IMR-90 (cell line): ENCODE measurements around the gene CAMTA1. TPM values are rescaled to one million over a fixed set of nuclear protein-coding genes. Genes with fewer than 3 reads are reported as not detected.

Experiments used
- ATAC-seq: fragments of 200-7000 bp; cut with Tn5 transposase; 2 replicates; pipeline ENCODE4 v1.9.1; 2020; ENCODE audit warnings: low read depth, mild to moderate bottlenecking, moderate library complexity
- BruUV-seq: library from RNA; stranded (reverse); fragments of 400-500 nt; replicated peaks from 2 replicates; lab custom pipeline; 2021; lab: Mats Ljungman, UMichigan
- CTCF ChIA-PET: fragments of 300-600 bp; formaldehyde crosslinking; extraction: SDS; loops from one replicate; lab custom pipeline; 2021; ENCODE audit warnings: antibody characterized with exemption; lab: Yijun Ruan, JAX
- POLR2A ChIA-PET: fragments of 300-600 bp; sonication (Branson Sonifier 250); formaldehyde crosslinking; loops from one replicate; lab custom pipeline; 2022; ENCODE audit warnings: antibody characterized with exemption; ENCODE audit not compliant: unreplicated experiment; lab: Charles Lee
- DNase-seq: peaks from one replicate; pipeline ENCODE4 v3.0.0; 2013
- H2AFZ ChIP-seq: replicated peaks from 2 replicates; pipeline ENCODE3; 2013; ENCODE audit warnings: low read length, mild to moderate bottlenecking; ENCODE audit not compliant: poor library complexity
- H2AK5ac ChIP-seq: 2 replicates; pipeline ENCODE4 v1.6.1; 2013; ENCODE audit warnings: low read depth, low read length, inconsistent platforms
- H2AK9ac ChIP-seq: replicated peaks from 2 replicates; pipeline ENCODE3; 2013; ENCODE audit warnings: mild to moderate bottlenecking, low read depth, low read length, moderate library complexity; ENCODE audit not compliant: poor library complexity
- H2BK120ac ChIP-seq: 2 replicates; pipeline ENCODE4 v1.6.1; 2013; ENCODE audit warnings: low read depth, low read length, inconsistent platforms
- H2BK15ac ChIP-seq: 3 replicates; pipeline ENCODE4 v1.6.1; 2013; ENCODE audit warnings: low read depth, low read length, inconsistent platforms
- H2BK20ac ChIP-seq: 2 replicates; pipeline ENCODE4 v1.6.1; 2013; ENCODE audit warnings: low read depth, mild to moderate bottlenecking, inconsistent platforms, low read length, moderate library complexity
- H2BK5ac ChIP-seq: 2 replicates; pipeline ENCODE4 v1.6.1; 2013; ENCODE audit warnings: mild to moderate bottlenecking, low read depth, low read length, inconsistent platforms; ENCODE audit not compliant: poor library complexity, severe bottlenecking
- H3K14ac ChIP-seq: replicated peaks from 2 replicates; pipeline ENCODE4 v1.6.1; 2013; ENCODE audit warnings: low read depth, low read length, inconsistent platforms
- H3K18ac ChIP-seq: 2 replicates; pipeline ENCODE4 v1.6.1; 2013; ENCODE audit warnings: low read depth, low read length, control low read depth
- H3K23ac ChIP-seq: 2 replicates; pipeline ENCODE4 v1.6.1; 2013; ENCODE audit warnings: low read depth, low read length, inconsistent platforms
- H3K27ac ChIP-seq: 2 replicates; pipeline ENCODE4 v1.5.1; 2013; ENCODE audit warnings: mild to moderate bottlenecking, control low read depth, low read length; ENCODE audit not compliant: insufficient read depth
- H3K27me3 ChIP-seq: 2 replicates; pipeline ENCODE4 v1.6.1; 2013; ENCODE audit warnings: low read length; ENCODE audit not compliant: control insufficient read depth, insufficient read depth
- H3K36me3 ChIP-seq: 2 replicates; pipeline ENCODE4 v1.6.1; 2013; ENCODE audit warnings: low read length, mixed read lengths; ENCODE audit not compliant: control insufficient read depth, insufficient read depth
- H3K4ac ChIP-seq: 2 replicates; pipeline ENCODE4 v1.6.1; 2013; ENCODE audit warnings: low read depth, low read length, inconsistent platforms
- H3K4me1 ChIP-seq: 2 replicates; pipeline ENCODE4 v1.6.1; 2013; ENCODE audit warnings: low read length, mixed read lengths; ENCODE audit not compliant: control insufficient read depth, insufficient read depth
- H3K4me2 ChIP-seq: 2 replicates; pipeline ENCODE4 v1.6.1; 2013; ENCODE audit warnings: low read depth, mild to moderate bottlenecking, control low read depth, low read length, moderate library complexity
- H3K4me3 ChIP-seq: 2 replicates; pipeline ENCODE4 v1.5.1; 2013; ENCODE audit warnings: low read depth, mild to moderate bottlenecking, control low read depth, low read length, moderate library complexity; ENCODE audit not compliant: insufficient read depth
- H3K56ac ChIP-seq: 2 replicates; pipeline ENCODE4 v1.6.1; 2013; ENCODE audit warnings: low read length, inconsistent platforms; ENCODE audit not compliant: insufficient read depth; ENCODE audit errors: extremely low read depth
- H3K79me1 ChIP-seq, 2 experiments: 2 replicates each; pipeline ENCODE4 v1.6.1; 2013; ENCODE audit warnings: low read length in 2 of 2, inconsistent platforms in 1 of 2, low read depth in 1 of 2
- H3K9ac ChIP-seq: 2 replicates; pipeline ENCODE4 v1.6.1; 2013; ENCODE audit warnings: low read depth, low read length, control low read depth
- H3K9me1 ChIP-seq: 2 replicates; pipeline ENCODE4 v1.6.1; 2013; ENCODE audit warnings: low read length, inconsistent platforms; ENCODE audit not compliant: insufficient read depth
- H3K9me3 ChIP-seq: 2 replicates; pipeline ENCODE4 v1.6.1; 2013; ENCODE audit warnings: low read length; ENCODE audit not compliant: control insufficient read depth, insufficient read depth
- H4K20me1 ChIP-seq: 2 replicates; pipeline ENCODE4 v1.6.1; 2013; ENCODE audit warnings: low read length, inconsistent platforms; ENCODE audit not compliant: insufficient read depth
- H4K5ac ChIP-seq: 2 replicates; pipeline ENCODE4 v1.6.1; 2013; ENCODE audit warnings: mild to moderate bottlenecking, low read depth, low read length, control low read depth
- H4K8ac ChIP-seq, 2 experiments: 2 replicates each; pipeline ENCODE4 v1.6.1; 2013; ENCODE audit warnings: low read depth in 2 of 2, low read length in 2 of 2, control low read depth in 1 of 2, inconsistent platforms in 1 of 2
- H4K91ac ChIP-seq: 2 replicates; pipeline ENCODE4 v1.6.1; 2013; ENCODE audit warnings: low read depth, low read length, inconsistent platforms; ENCODE audit not compliant: insufficient read depth
- BHLHE40 ChIP-seq: fragments of 150-350 bp; IDR thresholded peaks from 2 replicates; pipeline ENCODE4 v1.6.1; 2016; ENCODE audit warnings: mild to moderate bottlenecking, low read depth, low read length
- CEBPB ChIP-seq: IDR thresholded peaks from 2 replicates; pipeline ENCODE4 v1.6.1; 2012; ENCODE audit warnings: low read depth, low read length, improper control_type of control experiment
- MAZ ChIP-seq: IDR thresholded peaks from 2 replicates; pipeline ENCODE4 v1.6.1; 2012; ENCODE audit warnings: low read depth, mild to moderate bottlenecking, low read length, improper control_type of control experiment, moderate library complexity, borderline replicate concordance
- MXI1 ChIP-seq: IDR thresholded peaks from 2 replicates; pipeline ENCODE4 v1.6.1; 2012; ENCODE audit warnings: low read depth, mild to moderate bottlenecking, low read length, moderate library complexity, borderline replicate concordance
- NFE2L2 ChIP-seq: fragments of 150-350 bp; IDR thresholded peaks from 2 replicates; pipeline ENCODE4 v1.6.1; 2016; ENCODE audit warnings: low read depth, mild to moderate bottlenecking, low read length
- RAD21 ChIP-seq: IDR thresholded peaks from 2 replicates; pipeline ENCODE4 v1.6.1; 2012; ENCODE audit warnings: low read length, improper control_type of control experiment
- RCOR1 ChIP-seq: IDR thresholded peaks from 2 replicates; pipeline ENCODE4 v1.6.1; 2012; ENCODE audit warnings: mild to moderate bottlenecking, low read length, improper control_type of control experiment; ENCODE audit not compliant: insufficient replicate concordance
- RFX5 ChIP-seq: IDR thresholded peaks from 2 replicates; pipeline ENCODE4 v1.8.0; 2012; ENCODE audit warnings: low read depth, mild to moderate bottlenecking, low read length, moderate library complexity
- WGBS, 2 experiments: methylation state at CpG; one replicate each; pipeline versions ENCODE4 v1.1.5 to v1.1.7; 2013; ENCODE audit warnings: missing lambda C conversion rate in 2 of 2; ENCODE audit not compliant: insufficient read length in 1 of 2; ENCODE audit errors: extremely low coverage in 2 of 2; 5-methylcytosine and 5-hydroxymethylcytosine counted together
- dilution Hi-C: fragments of 300-500 bp; cut with HindIII; formaldehyde crosslinking; loops from one replicate; pipeline ENCODE4 v1.14.3; 2018; ENCODE audit warnings: low sequenced_read_pairs; ENCODE audit not compliant: unreplicated experiment
- in situ Hi-C: fragments of 300-500 bp; cut with MboI; formaldehyde crosslinking; loops from 3 replicates; pipeline ENCODE4 v1.14.3; 2019; ENCODE audit warnings: low sequenced_read_pairs, inconsistent platforms, mixed read lengths
- intact Hi-C: fragments of 100-400 bp; cut with micrococcal nuclease; formaldehyde crosslinking; loops from 2 replicates; pipeline ENCODE4 v1.10.0; 2022
- polyA plus RNA-seq, 3 experiments: library from polyadenylated mRNA; depleted of rRNA; stranded (reverse); fragments of >200 nt; gene quantifications; 2 replicates each; pipeline ENCODE4 v1.2.3, GENCODE V29; 2012; ENCODE audit warnings: low replicate concordance in 1 of 3
- total RNA-seq: library from RNA; depleted of rRNA; stranded (reverse); fragments of >200 nt; gene quantifications from 2 replicates; pipeline ENCODE4 v1.2.3, GENCODE V29; 2012
- TF ChIP-seq, protein P1 (sequence below): fragments of 150-350 bp; IDR thresholded peaks from 2 replicates; pipeline ENCODE4 v1.6.1; 2016; ENCODE audit warnings: low read depth, mild to moderate bottlenecking, low read length, moderate library complexity, borderline replicate concordance
- TF ChIP-seq, protein P2 (sequence below): conservative IDR thresholded peaks from 2 replicates; pipeline ENCODE4 v1.5.1; 2012; ENCODE audit warnings: mild to moderate bottlenecking, low read depth, low read length, improper control_type of control experiment

Gene CAMTA1
- total and polyA plus RNA-seq, 2 of the 4 experiments (the other 2 are of a cell fraction) = 35.5 to 74.3 TPM

DNA sequence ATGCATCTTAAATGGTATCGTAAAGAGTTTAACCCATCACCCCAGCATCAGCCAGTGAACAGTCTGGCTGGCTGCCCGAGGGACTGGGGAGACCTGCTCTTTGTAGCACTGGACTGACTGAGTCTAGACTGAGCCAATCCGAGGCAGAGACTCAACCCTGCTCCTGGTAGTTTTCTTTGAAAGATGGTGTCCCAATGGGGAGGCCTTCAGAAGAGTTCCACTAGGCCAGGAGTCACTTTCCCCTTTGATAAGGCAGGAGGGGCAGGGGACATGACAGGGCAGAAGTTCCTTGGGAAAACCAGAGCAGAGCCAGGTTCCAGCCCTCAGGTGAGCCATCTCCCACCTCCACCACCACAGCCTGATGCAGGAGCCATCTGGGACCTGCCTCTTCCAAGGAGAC, 203.5 kb downstream of the CAMTA1 start:
- 20% methylated on average over 1 of the region's 3 CpGs; no CpG with 5 or more reads in 1 of the 2 experiments for WGBS, 2 experiments

More for the DNA sequence above, 203.5 kb downstream of the CAMTA1 start:
- Histone ChIP-seq H3K4me1 (no peaks in the 10 kb centered on the region), H3K9ac (no peak overlapping the region), H2BK120ac (no peak overlapping the region), H2AFZ (no peak overlapping the region), H3K4me3 (no peak overlapping the region), H3K4me2 (no peak overlapping the region), H3K4ac (no peak overlapping the region), H2BK20ac (no peak overlapping the region), H3K14ac (no peak overlapping the region), H4K8ac (no peak overlapping the region), H3K23ac (no peak overlapping the region), H3K36me3 (no peaks in the 10 kb centered on the region), H3K27ac (no peak overlapping the region), H4K20me1 (no peaks in the 10 kb centered on the region), H4K91ac (no peak overlapping the region), H3K9me3 (peaks cover 6% of the 10 kb centered on the region; the same call in 1 of the 2 replicates), H3K56ac (no peak overlapping the region), H2BK15ac (no peak overlapping the region), H3K27me3 (peaks cover 21% of the 10 kb centered on the region), H3K79me1 (no peaks in the 10 kb centered on the region), H2AK5ac (no peak overlapping the region), H3K9me1 (no peaks in the 10 kb centered on the region), H2AK9ac (no peak overlapping the region), H3K18ac (no peak overlapping the region), H4K5ac (no peak overlapping the region), H2BK5ac (no peak overlapping the region)
- dilution Hi-C loops = no loop called here
- in situ Hi-C loops = no loop called here
- BruUV-seq = no TSS peak
- TF ChIP-seq RCOR1 (no peak), BHLHE40 (no peak), CEBPB (no peak), MXI1 (no peak), RFX5 (no peak), NFE2L2 (no peak), RAD21 (no peak), MAZ (no peak)
- TF ChIP-seq, protein P1, sequence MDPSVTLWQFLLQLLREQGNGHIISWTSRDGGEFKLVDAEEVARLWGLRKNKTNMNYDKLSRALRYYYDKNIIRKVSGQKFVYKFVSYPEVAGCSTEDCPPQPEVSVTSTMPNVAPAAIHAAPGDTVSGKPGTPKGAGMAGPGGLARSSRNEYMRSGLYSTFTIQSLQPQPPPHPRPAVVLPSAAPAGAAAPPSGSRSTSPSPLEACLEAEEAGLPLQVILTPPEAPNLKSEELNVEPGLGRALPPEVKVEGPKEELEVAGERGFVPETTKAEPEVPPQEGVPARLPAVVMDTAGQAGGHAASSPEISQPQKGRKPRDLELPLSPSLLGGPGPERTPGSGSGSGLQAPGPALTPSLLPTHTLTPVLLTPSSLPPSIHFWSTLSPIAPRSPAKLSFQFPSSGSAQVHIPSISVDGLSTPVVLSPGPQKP = no peak
- TF ChIP-seq, protein P2, sequence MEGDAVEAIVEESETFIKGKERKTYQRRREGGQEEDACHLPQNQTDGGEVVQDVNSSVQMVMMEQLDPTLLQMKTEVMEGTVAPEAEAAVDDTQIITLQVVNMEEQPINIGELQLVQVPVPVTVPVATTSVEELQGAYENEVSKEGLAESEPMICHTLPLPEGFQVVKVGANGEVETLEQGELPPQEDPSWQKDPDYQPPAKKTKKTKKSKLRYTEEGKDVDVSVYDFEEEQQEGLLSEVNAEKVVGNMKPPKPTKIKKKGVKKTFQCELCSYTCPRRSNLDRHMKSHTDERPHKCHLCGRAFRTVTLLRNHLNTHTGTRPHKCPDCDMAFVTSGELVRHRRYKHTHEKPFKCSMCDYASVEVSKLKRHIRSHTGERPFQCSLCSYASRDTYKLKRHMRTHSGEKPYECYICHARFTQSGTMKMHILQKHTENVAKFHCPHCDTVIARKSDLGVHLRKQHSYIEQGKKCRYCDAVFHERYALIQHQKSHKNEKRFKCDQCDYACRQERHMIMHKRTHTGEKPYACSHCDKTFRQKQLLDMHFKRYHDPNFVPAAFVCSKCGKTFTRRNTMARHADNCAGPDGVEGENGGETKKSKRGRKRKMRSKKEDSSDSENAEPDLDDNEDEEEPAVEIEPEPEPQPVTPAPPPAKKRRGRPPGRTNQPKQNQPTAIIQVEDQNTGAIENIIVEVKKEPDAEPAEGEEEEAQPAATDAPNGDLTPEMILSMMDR = no peak
- intact Hi-C loops = no loop called here
- ChIA-PET CTCF (no interaction called here), POLR2A (no interaction called here)
- ATAC-seq (no peak), DNase-seq (no peak)
